Epithelial cell of esophagus (primary cell): Measurements from ENCODE around the gene PDE9A.

Experiments used
- DNase-seq: peaks from one replicate; pipeline ENCODE4 v3.0.0; 2010; ENCODE audit warnings: low read depth
- H3K4me3 ChIP-seq: 2 replicates; pipeline ENCODE4 v1.5.1; 2011; ENCODE audit warnings: mild to moderate bottlenecking, low read length, control low read depth
- TF ChIP-seq, protein P1 (sequence below): IDR thresholded peaks from 2 replicates; pipeline ENCODE4 v1.5.1; 2011; ENCODE audit warnings: low read depth, mild to moderate bottlenecking, low read length, control low read depth, inconsistent platforms; ENCODE audit not compliant: insufficient read depth; ENCODE audit errors: missing control alignments

The PDE9A gene

DNA sequence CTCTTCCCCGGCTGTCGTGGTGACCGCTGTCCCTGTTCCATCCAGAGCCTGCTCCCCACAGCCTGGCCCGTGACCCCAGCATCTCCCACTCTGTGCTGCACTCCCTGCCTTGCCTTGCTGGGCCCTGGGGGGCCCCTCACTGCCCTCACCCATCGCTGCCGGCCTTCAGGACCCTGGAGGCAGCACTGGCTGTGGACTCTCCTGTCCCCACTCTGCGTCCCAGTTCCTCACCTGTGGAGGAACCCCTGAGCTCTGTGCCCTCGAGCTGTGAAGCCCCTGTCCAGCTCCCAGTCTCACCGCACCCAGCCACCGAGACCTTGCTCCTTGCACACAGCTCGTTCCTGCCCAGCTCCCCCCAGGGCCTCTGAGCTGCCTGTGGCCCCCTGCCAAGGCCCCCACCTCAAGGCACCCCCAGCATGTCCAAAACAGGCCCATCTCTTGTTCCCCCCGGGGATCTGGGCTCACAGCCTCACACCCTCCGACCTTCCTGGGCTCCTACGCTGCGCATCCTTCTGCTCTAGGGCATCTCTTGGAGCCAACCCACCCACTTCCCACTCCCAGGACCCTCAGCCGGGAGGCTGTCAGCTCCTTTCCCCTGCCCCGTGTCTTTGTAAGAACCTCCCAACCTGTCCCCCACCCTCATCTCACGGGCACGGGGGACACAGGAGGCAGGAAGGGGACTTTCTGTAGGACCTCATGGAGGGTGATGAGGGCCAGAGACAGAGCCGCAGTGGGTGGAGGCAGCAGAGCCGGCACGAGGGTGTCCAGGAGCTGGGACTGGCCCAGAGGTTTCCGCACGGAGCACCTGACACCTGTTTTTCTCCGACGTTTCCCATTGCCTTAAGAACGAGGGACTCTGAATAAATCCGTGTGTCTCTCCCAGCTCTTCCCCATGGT lies 116.6 kb downstream of the PDE9A start:
- TF ChIP-seq, protein P1, sequence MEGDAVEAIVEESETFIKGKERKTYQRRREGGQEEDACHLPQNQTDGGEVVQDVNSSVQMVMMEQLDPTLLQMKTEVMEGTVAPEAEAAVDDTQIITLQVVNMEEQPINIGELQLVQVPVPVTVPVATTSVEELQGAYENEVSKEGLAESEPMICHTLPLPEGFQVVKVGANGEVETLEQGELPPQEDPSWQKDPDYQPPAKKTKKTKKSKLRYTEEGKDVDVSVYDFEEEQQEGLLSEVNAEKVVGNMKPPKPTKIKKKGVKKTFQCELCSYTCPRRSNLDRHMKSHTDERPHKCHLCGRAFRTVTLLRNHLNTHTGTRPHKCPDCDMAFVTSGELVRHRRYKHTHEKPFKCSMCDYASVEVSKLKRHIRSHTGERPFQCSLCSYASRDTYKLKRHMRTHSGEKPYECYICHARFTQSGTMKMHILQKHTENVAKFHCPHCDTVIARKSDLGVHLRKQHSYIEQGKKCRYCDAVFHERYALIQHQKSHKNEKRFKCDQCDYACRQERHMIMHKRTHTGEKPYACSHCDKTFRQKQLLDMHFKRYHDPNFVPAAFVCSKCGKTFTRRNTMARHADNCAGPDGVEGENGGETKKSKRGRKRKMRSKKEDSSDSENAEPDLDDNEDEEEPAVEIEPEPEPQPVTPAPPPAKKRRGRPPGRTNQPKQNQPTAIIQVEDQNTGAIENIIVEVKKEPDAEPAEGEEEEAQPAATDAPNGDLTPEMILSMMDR = no peak
- DNase-seq = no peak
- H3K4me3 ChIP-seq = no peak overlapping the region

DNA sequence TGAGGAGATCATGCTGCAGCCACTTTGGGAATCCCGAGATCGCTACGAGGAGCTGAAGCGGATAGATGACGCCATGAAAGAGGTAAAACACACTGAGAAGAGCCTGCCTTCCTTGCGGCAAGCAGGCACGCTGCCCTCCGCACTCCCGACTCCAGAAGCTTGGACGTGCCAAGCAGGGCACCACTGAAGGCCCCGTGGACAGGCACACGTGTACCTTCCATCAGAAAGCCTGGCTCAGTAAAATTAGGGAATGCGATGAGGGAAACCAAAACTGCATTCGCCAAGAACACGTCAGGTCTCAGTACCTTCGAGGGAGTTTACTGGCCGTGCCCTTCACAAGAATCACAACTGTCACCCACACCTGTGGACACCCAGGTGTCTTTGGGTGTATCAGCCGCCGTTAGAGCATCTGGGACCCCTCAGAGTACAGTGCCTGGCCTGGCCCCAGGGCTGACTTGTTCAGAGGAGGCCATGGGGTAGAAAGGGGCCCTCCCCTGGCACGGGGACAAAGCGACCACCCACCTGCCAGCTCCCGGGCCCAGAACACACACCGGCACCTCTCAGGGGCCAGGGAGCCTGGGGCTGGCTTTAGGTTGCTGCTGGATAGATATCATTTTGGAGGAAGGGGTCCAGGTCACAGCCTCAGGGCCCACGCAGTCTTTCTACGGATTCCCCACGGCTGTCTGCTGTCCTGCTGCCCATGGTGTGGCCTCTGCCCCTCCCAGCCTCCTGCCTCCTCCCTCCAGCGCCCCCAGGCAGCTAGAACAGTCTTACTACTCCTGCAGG lies 117.5 kb downstream of the PDE9A start:
- H3K4me3 ChIP-seq = no peak overlapping the region
- DNase-seq = no peak
- TF ChIP-seq, protein P1 = no peak

DNA sequence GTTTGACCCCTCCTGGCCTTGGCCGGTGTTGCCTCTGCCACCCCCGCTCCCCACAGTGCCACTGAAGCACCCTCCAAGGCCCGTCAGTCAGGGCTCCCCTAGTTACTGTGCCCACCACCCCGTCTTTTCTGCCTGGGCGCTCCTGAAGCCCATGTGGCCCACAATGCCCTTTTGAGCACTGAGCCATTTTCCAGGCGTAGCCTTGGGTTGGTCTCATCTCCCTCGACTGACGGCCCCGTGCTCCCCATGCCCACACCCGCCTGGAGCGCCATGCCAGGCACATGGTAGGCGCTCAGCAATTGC lies 118.0 kb downstream of the PDE9A start:
- DNase-seq = no peak
- TF ChIP-seq, protein P1 = no peak
- H3K4me3 ChIP-seq = no peak overlapping the region

DNA sequence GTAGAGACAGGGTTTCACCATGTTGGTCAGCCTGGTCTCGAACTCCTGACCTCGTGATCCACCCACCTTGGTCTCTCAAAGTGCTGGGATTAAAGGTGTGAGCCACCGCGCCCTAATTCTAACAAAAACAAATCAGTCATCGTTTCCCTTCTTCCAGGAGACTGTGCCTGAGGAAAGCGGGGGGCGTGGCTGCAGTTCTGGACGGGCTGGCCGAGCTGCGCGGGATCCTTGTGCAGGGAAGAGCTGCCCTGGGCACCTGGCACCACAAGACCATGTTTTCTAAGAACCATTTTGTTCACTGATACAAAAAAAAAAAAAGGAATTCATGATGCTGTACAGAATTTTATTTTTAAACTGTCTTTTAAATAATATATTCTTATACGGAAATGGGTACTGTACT lies 121.7 kb downstream of the PDE9A start:
- no peak overlapping the region for H3K4me3 ChIP-seq
- TF ChIP-seq, protein P1 = no peak
- DNase-seq = no peak

DNA sequence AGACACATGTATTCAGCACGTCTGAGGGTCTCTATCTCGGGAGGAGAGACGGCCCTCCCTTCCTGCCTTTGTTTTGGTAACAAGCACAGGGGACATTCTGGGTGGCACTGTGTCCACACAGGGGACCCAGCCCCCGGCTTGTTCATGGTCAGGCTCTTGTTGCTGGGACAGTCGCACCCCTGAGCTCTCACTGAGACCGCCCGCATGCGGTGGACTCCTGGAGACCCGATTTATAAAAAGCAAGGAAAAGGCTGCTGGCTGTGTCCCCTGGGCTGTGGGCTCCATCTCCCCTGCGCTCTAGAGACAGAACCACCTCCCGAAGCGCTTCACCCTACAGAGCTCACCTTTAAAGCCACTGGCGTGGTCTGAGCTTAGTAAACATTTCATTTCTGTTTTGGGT lies 122.5 kb downstream of the PDE9A start:
- no peak overlapping the region for H3K4me3 ChIP-seq
- TF ChIP-seq, protein P1 = no peak
- DNase-seq = no peak

DNA sequence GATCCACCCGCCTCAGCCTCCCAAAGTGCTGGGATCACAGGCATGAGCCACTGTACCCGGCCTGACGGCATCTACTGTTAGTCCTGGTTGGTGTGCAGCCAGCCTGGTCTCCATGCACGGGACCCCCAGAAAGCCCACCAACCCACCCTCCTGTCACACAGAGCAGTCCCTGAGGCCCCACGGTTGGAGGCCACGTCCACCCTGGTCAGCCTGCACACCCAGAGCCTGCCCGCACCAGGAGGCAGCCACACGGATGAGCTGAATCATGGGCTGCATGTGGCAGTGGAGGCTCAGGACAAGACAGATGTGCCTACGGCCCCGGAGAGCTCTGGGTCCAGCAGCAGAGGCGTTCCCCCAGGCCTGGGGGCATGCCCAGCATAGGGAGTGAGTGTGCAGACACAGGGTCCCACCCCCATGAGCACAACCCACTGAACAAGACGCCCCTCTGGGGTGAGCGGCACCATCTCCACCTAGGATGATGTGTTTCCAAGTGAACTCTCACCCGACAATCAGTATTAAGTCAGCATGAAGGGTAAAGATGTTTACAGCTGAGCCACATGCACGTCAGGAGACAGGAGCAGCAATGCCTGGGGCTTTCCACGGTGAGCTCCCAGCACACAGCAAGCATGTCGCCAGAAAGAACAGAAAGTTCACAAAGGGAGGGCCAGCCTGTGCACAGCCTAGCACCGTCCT lies 123.8 kb downstream of the PDE9A start:
- DNase-seq = no peak
- TF ChIP-seq, protein P1 = no peak
- no peak overlapping the region for H3K4me3 ChIP-seq
